OCI-LY1 (cell line): ENCODE results near the gene IRF7.

Experiments
- H2AFZ ChIP-seq: fragments of 200-600 bp; sonication (generic), shearing (Covaris generic); 2 replicates; pipeline ENCODE4 v1.6.0; 2014; ENCODE audit warnings: antibody characterized with exemption, mild to moderate bottlenecking, low read length
- H3F3A ChIP-seq: fragments of 200-600 bp; sonication (generic), shearing (Covaris generic); 2 replicates; pipeline ENCODE4 v1.6.0; 2014; ENCODE audit warnings: mild to moderate bottlenecking, antibody characterized with exemption, low read length, moderate library complexity; ENCODE audit not compliant: insufficient read depth
- H3K27ac ChIP-seq: fragments of 200-600 bp; sonication (generic); 2 replicates; pipeline ENCODE4 v1.5.1; 2014; ENCODE audit warnings: low read length, mixed run types, mild to moderate bottlenecking, low read depth; ENCODE audit not compliant: poor library complexity, severe bottlenecking
- H3K27me3 ChIP-seq: fragments of 200-600 bp; sonication (generic); 2 replicates; pipeline ENCODE4 v1.6.0; 2014; ENCODE audit warnings: antibody characterized with exemption, mild to moderate bottlenecking, low read length, moderate library complexity; ENCODE audit not compliant: insufficient read depth
- H3K36me3 ChIP-seq: fragments of 200-600 bp; sonication (generic); 2 replicates; pipeline ENCODE4 v1.6.1; 2014; ENCODE audit warnings: mild to moderate bottlenecking, antibody characterized with exemption, low read length, moderate library complexity, mixed read lengths; ENCODE audit not compliant: insufficient read depth
- H3K4me1 ChIP-seq: fragments of 200-600 bp; sonication (generic); 2 replicates; pipeline ENCODE4 v1.5.1; 2014; ENCODE audit warnings: mild to moderate bottlenecking, low read length, moderate library complexity; ENCODE audit not compliant: insufficient read depth, severe bottlenecking
- H3K4me2 ChIP-seq: fragments of 200-600 bp; sonication (generic), shearing (Covaris generic); 2 replicates; pipeline ENCODE4 v1.6.1; 2014; ENCODE audit warnings: low read length
- H3K4me3 ChIP-seq: fragments of 200-600 bp; sonication (generic); 2 replicates; pipeline ENCODE4 v1.5.1; 2014; ENCODE audit warnings: low read length, low read depth, mild to moderate bottlenecking, mixed read lengths; ENCODE audit not compliant: poor library complexity, severe bottlenecking
- H3K79me2 ChIP-seq: fragments of 200-600 bp; shearing (Covaris generic); 2 replicates; pipeline ENCODE4 v1.6.1; 2016; ENCODE audit warnings: mixed run types, low read length, mixed read lengths; ENCODE audit not compliant: insufficient read depth
- H3K9ac ChIP-seq: fragments of 200-600 bp; sonication (generic), shearing (Covaris generic); 2 replicates; pipeline ENCODE4 v1.6.1; 2014; ENCODE audit warnings: mild to moderate bottlenecking, low read length, mixed read lengths
- H3K9me2 ChIP-seq: fragments of 200-600 bp; sonication (generic), shearing (Covaris generic); 2 replicates; pipeline ENCODE4 v1.6.1; 2014; ENCODE audit warnings: low read depth, mild to moderate bottlenecking, low read length, mixed read lengths
- H3K9me3 ChIP-seq: fragments of 200-600 bp; shearing (Covaris generic); 2 replicates; pipeline ENCODE4 v1.6.1; 2014; ENCODE audit warnings: low read length, mixed read lengths
- H4K20me1 ChIP-seq: fragments of 200-600 bp; sonication (generic), shearing (Covaris generic); 2 replicates; pipeline ENCODE4 v1.6.0; 2016; ENCODE audit warnings: mild to moderate bottlenecking, low read length; ENCODE audit not compliant: insufficient read depth
- EZH2 ChIP-seq: fragments of 200-600 bp; sonication (generic), shearing (Covaris generic); IDR thresholded peaks from 2 replicates; pipeline ENCODE4 v1.8.0; 2017; ENCODE audit warnings: borderline replicate concordance, mixed run types, mild to moderate bottlenecking, antibody characterized with exemption, low read length, moderate library complexity, mixed read lengths
- TF ChIP-seq, protein P1 (sequence below): fragments of 200-600 bp; sonication (generic), shearing (Covaris generic); IDR thresholded peaks from 2 replicates; pipeline ENCODE4 v1.5.1; 2017; ENCODE audit warnings: mild to moderate bottlenecking, antibody characterized with exemption, low read length, moderate library complexity, mixed read lengths

IRF7 gene

DNA sequence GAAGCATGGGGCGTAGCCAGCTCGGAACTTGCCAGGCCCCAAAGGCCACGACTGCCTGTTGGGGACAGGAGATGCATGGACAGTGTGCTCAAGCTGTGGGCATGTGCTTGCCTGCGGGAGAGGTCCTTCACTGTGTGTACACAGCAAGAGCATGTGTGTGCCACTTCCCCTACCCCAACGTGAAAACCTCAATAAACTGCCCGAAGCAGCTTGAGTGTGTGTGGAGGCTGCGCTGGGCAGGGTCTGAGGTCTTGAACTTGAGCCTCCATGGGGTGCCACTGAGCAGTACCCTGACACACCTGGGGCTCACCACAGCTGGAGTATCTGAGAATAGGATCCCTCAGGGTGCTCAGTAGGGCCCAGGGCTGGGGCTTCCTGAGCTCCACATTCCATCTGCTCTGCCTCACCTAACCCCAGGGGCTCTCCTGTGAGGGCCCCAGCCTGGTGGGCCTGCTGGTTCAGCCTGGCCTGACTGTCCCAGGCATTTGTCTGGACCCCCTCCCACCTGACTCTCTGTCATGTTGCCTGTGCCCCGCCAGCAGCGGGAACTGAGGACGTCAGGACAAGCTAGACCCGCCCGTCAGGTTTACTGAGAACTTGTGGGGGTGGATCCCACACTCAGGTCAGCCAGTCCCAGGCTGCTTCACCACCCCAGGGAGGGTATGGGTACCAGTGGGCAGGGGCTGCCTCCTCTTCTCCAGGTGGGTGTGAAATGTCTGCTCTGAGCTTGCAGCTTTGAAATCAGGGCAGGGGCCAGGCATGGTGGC is 51.8 kb downstream of the IRF7 start:
- H3F3A ChIP-seq = no peaks in the 10 kb centered on the region
- no peaks in the 10 kb centered on the region for H3K9me2 ChIP-seq
- no peaks in the 10 kb centered on the region; the same call in 1 of the 2 replicates for H3K36me3 ChIP-seq
- no peak overlapping the region for H2AFZ ChIP-seq
- H3K4me3 ChIP-seq = no peak overlapping the region
- peaks cover 41% of the 10 kb centered on the region for H3K4me1 ChIP-seq
- TF ChIP-seq, protein P1, sequence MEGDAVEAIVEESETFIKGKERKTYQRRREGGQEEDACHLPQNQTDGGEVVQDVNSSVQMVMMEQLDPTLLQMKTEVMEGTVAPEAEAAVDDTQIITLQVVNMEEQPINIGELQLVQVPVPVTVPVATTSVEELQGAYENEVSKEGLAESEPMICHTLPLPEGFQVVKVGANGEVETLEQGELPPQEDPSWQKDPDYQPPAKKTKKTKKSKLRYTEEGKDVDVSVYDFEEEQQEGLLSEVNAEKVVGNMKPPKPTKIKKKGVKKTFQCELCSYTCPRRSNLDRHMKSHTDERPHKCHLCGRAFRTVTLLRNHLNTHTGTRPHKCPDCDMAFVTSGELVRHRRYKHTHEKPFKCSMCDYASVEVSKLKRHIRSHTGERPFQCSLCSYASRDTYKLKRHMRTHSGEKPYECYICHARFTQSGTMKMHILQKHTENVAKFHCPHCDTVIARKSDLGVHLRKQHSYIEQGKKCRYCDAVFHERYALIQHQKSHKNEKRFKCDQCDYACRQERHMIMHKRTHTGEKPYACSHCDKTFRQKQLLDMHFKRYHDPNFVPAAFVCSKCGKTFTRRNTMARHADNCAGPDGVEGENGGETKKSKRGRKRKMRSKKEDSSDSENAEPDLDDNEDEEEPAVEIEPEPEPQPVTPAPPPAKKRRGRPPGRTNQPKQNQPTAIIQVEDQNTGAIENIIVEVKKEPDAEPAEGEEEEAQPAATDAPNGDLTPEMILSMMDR = no peak
- no peak for TF ChIP-seq EZH2
- H3K9ac ChIP-seq = no peak overlapping the region
- H3K4me2 ChIP-seq = no peak overlapping the region
- no peaks in the 10 kb centered on the region for H4K20me1 ChIP-seq
- H3K27me3 ChIP-seq = no peaks in the 10 kb centered on the region
- H3K9me3 ChIP-seq = no peaks in the 10 kb centered on the region
- no peaks in the 10 kb centered on the region for H3K79me2 ChIP-seq
- no peak overlapping the region for H3K27ac ChIP-seq

DNA sequence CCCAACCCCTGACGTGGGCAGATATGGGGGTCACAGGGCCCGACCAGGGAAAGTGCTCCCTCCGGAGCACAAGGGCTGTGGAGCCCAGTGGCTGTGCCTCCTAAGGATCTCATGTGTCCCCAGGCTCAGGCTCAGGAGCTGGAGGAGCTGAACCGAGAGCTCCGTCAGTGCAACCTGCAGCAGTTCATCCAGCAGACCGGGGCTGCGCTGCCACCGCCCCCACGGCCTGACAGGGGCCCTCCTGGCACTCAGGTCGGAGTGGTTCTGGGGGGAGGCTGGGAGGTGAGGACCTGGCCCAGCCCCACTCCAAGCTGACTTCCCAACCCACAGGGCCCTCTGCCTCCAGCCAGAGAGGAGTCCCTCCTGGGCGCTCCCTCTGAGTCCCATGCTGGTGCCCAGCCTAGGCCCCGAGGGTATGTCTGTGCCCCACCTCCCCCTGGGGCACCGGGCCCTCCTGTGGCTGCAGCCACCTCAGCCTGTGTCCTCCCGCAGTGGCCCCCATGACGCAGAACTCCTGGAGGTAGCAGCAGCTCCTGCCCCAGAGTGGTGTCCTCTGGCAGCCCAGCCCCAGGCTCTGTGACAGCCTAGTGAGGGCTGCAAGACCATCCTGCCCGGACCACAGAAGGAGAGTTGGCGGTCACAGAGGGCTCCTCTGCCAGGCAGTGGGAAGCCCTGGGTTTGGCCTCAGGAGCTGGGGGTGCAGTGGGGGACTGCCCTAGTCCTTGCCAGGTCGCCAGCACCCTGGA is 52.5 kb downstream of the IRF7 start:
- Histone ChIP-seq H3K9ac (no peak overlapping the region), H3K4me1 (peaks cover 39% of the 10 kb centered on the region), H3K9me3 (no peaks in the 10 kb centered on the region), H3K79me2 (no peaks in the 10 kb centered on the region), H2AFZ (no peak overlapping the region), H4K20me1 (no peaks in the 10 kb centered on the region), H3K27me3 (no peaks in the 10 kb centered on the region), H3F3A (no peaks in the 10 kb centered on the region), H3K9me2 (no peaks in the 10 kb centered on the region), H3K27ac (no peak overlapping the region), H3K4me2 (no peak overlapping the region), H3K4me3 (no peak overlapping the region), H3K36me3 (no peaks in the 10 kb centered on the region; the same call in 1 of the 2 replicates)
- TF ChIP-seq, protein P1 = no peak
- no peak for TF ChIP-seq EZH2
